HepG2 (cell line): ENCODE results near the gene LATS1. TPM values are rescaled to one million over a fixed set of nuclear protein-coding genes. Genes with fewer than 3 reads are reported as not detected.
A peak's percentile ranks its signal among the peaks of the same experiment; 100 is the strongest.

Source experiments
- ARID4A ChIP-seq: sonication (generic); formaldehyde crosslinking; IDR thresholded peaks from 2 replicates; pipeline ENCODE4 v1.5.0; 2020; ENCODE audit warnings: mild to moderate bottlenecking, missing genetic modification reagents, borderline replicate concordance
- ARID5B ChIP-seq: IDR thresholded peaks from 2 replicates; pipeline ENCODE4 v1.4.0; 2020; ENCODE audit warnings: mild to moderate bottlenecking, missing genetic modification reagents
- DDIT3 ChIP-seq: sonication (generic); formaldehyde crosslinking; IDR thresholded peaks from 2 replicates; pipeline ENCODE4 v1.4.0; 2020; ENCODE audit warnings: mild to moderate bottlenecking, missing genetic modification reagents
- KLF12 ChIP-seq: sonication (generic); formaldehyde crosslinking; IDR thresholded peaks from 2 replicates; pipeline ENCODE4 v1.4.0; 2020; ENCODE audit warnings: missing genetic modification reagents, borderline replicate concordance
- MEIS1 ChIP-seq: sonication (generic); formaldehyde crosslinking; IDR thresholded peaks from 2 replicates; pipeline ENCODE4 v1.9.0; 2021; ENCODE audit warnings: mild to moderate bottlenecking, missing genetic modification reagents, moderate library complexity, borderline replicate concordance
- NFE2L2 ChIP-seq: fragments of 150-350 bp; IDR thresholded peaks from 2 replicates; pipeline ENCODE4 v1.6.1; 2014; ENCODE audit warnings: low read length
- SMYD3 ChIP-seq: sonication (generic); formaldehyde crosslinking; IDR thresholded peaks from 2 replicates; pipeline ENCODE4 v1.8.1; 2023; ENCODE audit warnings: mild to moderate bottlenecking, missing genetic modification reagents
- SP5 ChIP-seq: IDR thresholded peaks from 2 replicates; pipeline ENCODE4 v1.6.1; 2016; ENCODE audit warnings: low read depth, borderline replicate concordance
- TP53 ChIP-seq: sonication (generic); formaldehyde crosslinking; conservative IDR thresholded peaks from 2 replicates; pipeline ENCODE4 v1.4.0; 2020; ENCODE audit warnings: missing genetic modification reagents
- ZFP90 ChIP-seq: sonication (generic); formaldehyde crosslinking; IDR thresholded peaks from 2 replicates; pipeline ENCODE4 v1.8.0; 2022; ENCODE audit warnings: missing genetic modification reagents, mild to moderate bottlenecking, inconsistent platforms, borderline replicate concordance
- ZFP91 ChIP-seq: sonication (generic); formaldehyde crosslinking; IDR thresholded peaks from 2 replicates; pipeline ENCODE4 v1.9.0; 2022; ENCODE audit warnings: missing genetic modification reagents, mild to moderate bottlenecking, borderline replicate concordance
- ZFX ChIP-seq: sonication (generic); formaldehyde crosslinking; IDR thresholded peaks from 2 replicates; pipeline ENCODE4 v1.4.0; 2020; ENCODE audit warnings: mild to moderate bottlenecking, low read depth, missing genetic modification reagents, moderate library complexity
- ZIK1 ChIP-seq: sonication (generic); formaldehyde crosslinking; IDR thresholded peaks from 2 replicates; pipeline ENCODE4 v1.5.0; 2020; ENCODE audit warnings: mild to moderate bottlenecking, low read depth, missing genetic modification reagents, borderline replicate concordance
- ZMYM2 ChIP-seq: sonication (generic); formaldehyde crosslinking; IDR thresholded peaks from 2 replicates; pipeline ENCODE4 v1.8.0; 2022; ENCODE audit warnings: mild to moderate bottlenecking, missing genetic modification reagents
- ZNF362 ChIP-seq: sonication (generic); formaldehyde crosslinking; IDR thresholded peaks from 2 replicates; pipeline ENCODE4 v1.4.0; 2020; ENCODE audit warnings: missing genetic modification reagents, mild to moderate bottlenecking, borderline replicate concordance
- ZNF644 ChIP-seq: IDR thresholded peaks from 2 replicates; pipeline ENCODE4 v1.6.1; 2016; ENCODE audit warnings: low read depth
- polyA plus RNA-seq, 8 experiments: library from polyadenylated mRNA; depleted of rRNA in 3 of 8; stranded (reverse) in 7 of 8; unstranded in 1 of 8; fragments of >200 nt; fragmentation: Illumina TruSeq in 4 of 8; extraction: Trizol in 4 of 8; gene quantifications; 2 replicates each; pipeline versions ENCODE4 v1.2.1 to v1.2.3, GENCODE V29; 2011 to 2016; ENCODE audit warnings: low read depth in 4 of 8, missing spikeins in 1 of 8, mixed read lengths in 1 of 8; ENCODE audit not compliant: insufficient read depth in 1 of 8
- total RNA-seq, 5 experiments: library from RNA; depleted of rRNA; stranded (reverse); fragments of >200 nt; fragmentation: Illumina TruSeq; extraction: Trizol; gene quantifications; 2 replicates each; pipeline ENCODE4 v1.2.3, GENCODE V29; 2016; ENCODE audit warnings: low read depth in 1 of 5

Gene LATS1
- total and polyA plus RNA-seq, 2 of the 13 experiments (the other 11 are each of a cell fraction or from before 2014, with no cell fraction given): 9.9 to 12.6 TPM

GRCh38 chr6:149723771-149724417 lies 6.0 kb upstream of the LATS1 start (continued):
- TF ChIP-seq ZIK1 (CRISPR knock-in tag) (no peak), ZNF362 (CRISPR knock-in tag) (peak; percentile 43; the same call in 1 of the 2 replicates), TP53 (CRISPR knock-in tag) (no peak), ZFP90 (CRISPR knock-in tag) (no peak), SMYD3 (CRISPR knock-in tag) (0 out of 2 replicates have a peak, but pooled peaks have one; percentile 49), SP5 (no peak), ARID5B (0 out of 2 replicates have a peak, but pooled peaks have one; percentile 45), MEIS1 (no peak), ZFX (peak; percentile 42; the same call in 1 of the 2 replicates), NFE2L2 (peak; percentile 25; the same call in 1 of the 2 replicates), ZFP91 (CRISPR knock-in tag) (no peak), KLF12 (CRISPR knock-in tag) (no peak), DDIT3 (no peak), ZNF644 (CRISPR knock-in tag) (no peak), ARID4A (CRISPR knock-in tag) (peak; percentile 37; the same call in 1 of the 2 replicates), ZMYM2 (CRISPR knock-in tag) (no peak)
